K562 (cell line): ENCODE data around the gene NUAK1. TPM values are rescaled to one million over a fixed set of nuclear protein-coding genes. Genes with fewer than 3 reads are reported as not detected.

ENCODE experiments used
- ATAC-seq: fragments of 200-7000 bp; cut with Tn5 transposase; 3 replicates; pipeline ENCODE4 v1.9.1; 2020; ENCODE audit warnings: moderate library complexity
- BruUV-seq: library from RNA; stranded (reverse); fragments of 400-500 nt; replicated peaks from 2 replicates; lab custom pipeline; 2021; lab: Mats Ljungman, UMichigan
- CTCF ChIA-PET: fragments of 300-600 bp; formaldehyde crosslinking; extraction: SDS; loops from one replicate; lab custom pipeline; 2021; ENCODE audit warnings: low intra/inter-chr PET ratio; lab: Yijun Ruan, JAX
- POLR2A ChIA-PET: fragments of 300-600, 350-650 bp; sonication (Branson Sonifier 250); formaldehyde crosslinking; extraction: SDS; loops from one replicate; lab custom pipeline; 2021; ENCODE audit warnings: antibody characterized with exemption, inconsistent platforms; lab: Yijun Ruan, JAX
- DNase-seq, 4 experiments: peaks; one replicate each; pipeline versions ENCODE4 v3.0.0 to v3.0.0-alpha.2; 2011 to 2018; ENCODE audit warnings: low spot score in 3 of 4, mixed read lengths in 3 of 4; ENCODE audit errors: extremely low read depth in 1 of 4
- FAIRE-seq: peaks from 2 replicates; lab custom pipeline; 2011; peaks lifted over from hg19 to GRCh38; lab: Jason Lieb, UNC
- H2AFZ ChIP-seq: 2 replicates; pipeline ENCODE4 v1.6.0; 2011; ENCODE audit warnings: low read depth, low read length, control low read depth, inconsistent platforms
- H3K27ac ChIP-seq: fragments of 200-600 bp; 3 replicates; pipeline ENCODE4 v1.8.0; 2011; ENCODE audit warnings: low read depth, mild to moderate bottlenecking, control low read depth, inconsistent platforms, low read length, moderate library complexity, mixed read lengths; ENCODE audit errors: extremely low read depth
- H3K27me3 ChIP-seq, 2 experiments: fragments of 300-600 bp in 1 of 2; 2 replicates in 1 of 2; 3 replicates in 1 of 2; pipeline versions ENCODE4 v1.6.0 to v1.8.0; 2011; ENCODE audit warnings: inconsistent platforms in 2 of 2, low read length in 2 of 2, mild to moderate bottlenecking in 1 of 2, mixed read lengths in 1 of 2, moderate library complexity in 1 of 2; ENCODE audit not compliant: control insufficient read depth in 2 of 2, insufficient read depth in 2 of 2
- H3K36me3 ChIP-seq: fragments of 300-600 bp; 3 replicates; pipeline ENCODE4 v1.8.0; 2011; ENCODE audit warnings: mild to moderate bottlenecking, low read length, inconsistent platforms; ENCODE audit not compliant: control insufficient read depth, insufficient read depth
- H3K4me1 ChIP-seq, 2 experiments: fragments of 200-600 bp in 1 of 2; replicated peaks in 1 of 2; 2 replicates in 1 of 2; 3 replicates in 1 of 2; pipeline versions ENCODE4 v1.5.1 to v1.8.0; 2011; ENCODE audit warnings: inconsistent platforms in 2 of 2, low read length in 2 of 2, mild to moderate bottlenecking in 1 of 2, mixed read lengths in 1 of 2, moderate library complexity in 1 of 2; ENCODE audit not compliant: control insufficient read depth in 2 of 2, insufficient read depth in 2 of 2
- H3K4me2 ChIP-seq: 2 replicates; pipeline ENCODE4 v1.6.1; 2011; ENCODE audit warnings: low read length, control low read depth, inconsistent platforms, mixed read lengths; ENCODE audit not compliant: insufficient read depth
- H3K4me3 ChIP-seq: fragments of 200-600 bp; sonication (generic), shearing (Covaris generic); 2 replicates; pipeline ENCODE4 v1.5.1; 2016; ENCODE audit warnings: control low read depth, inconsistent platforms
- H3K79me2 ChIP-seq: fragments of 200-600 bp; 3 replicates; pipeline ENCODE4 v1.8.0; 2011; ENCODE audit warnings: low read length, inconsistent platforms; ENCODE audit not compliant: control insufficient read depth, insufficient read depth
- H3K9ac ChIP-seq, 2 experiments: 2 replicates each; pipeline versions ENCODE4 v1.6.0 to v1.6.1; 2011; ENCODE audit warnings: low read depth in 2 of 2, low read length in 2 of 2, control low read depth in 1 of 2, inconsistent platforms in 1 of 2, mild to moderate bottlenecking in 1 of 2, mixed read lengths in 1 of 2; ENCODE audit not compliant: insufficient read depth in 1 of 2
- H3K9me1 ChIP-seq: one replicate; pipeline ENCODE4 v1.6.0; 2011; ENCODE audit warnings: inconsistent platforms, mild to moderate bottlenecking, low read length, moderate library complexity; ENCODE audit not compliant: control insufficient read depth, insufficient read depth
- H3K9me3 ChIP-seq: replicated peaks from 2 replicates; pipeline ENCODE4 v1.5.1; 2011; ENCODE audit warnings: low read depth, low read length, inconsistent platforms; ENCODE audit not compliant: control insufficient read depth, insufficient read depth
- H4K20me1 ChIP-seq: replicated peaks from 2 replicates; pipeline ENCODE4 v1.6.1; 2011; ENCODE audit warnings: low read length, inconsistent platforms, mixed read lengths; ENCODE audit not compliant: control insufficient read depth, insufficient read depth
- BRCA1 ChIP-seq, 2 experiments: fragments of 450-650 bp in 1 of 2; sonication (generic) in 1 of 2; formaldehyde crosslinking in 1 of 2; IDR thresholded peaks; 2 replicates each; pipeline versions ENCODE4 v1.5.0 to v1.6.1; 2017 to 2020; ENCODE audit warnings: mild to moderate bottlenecking in 1 of 2, missing genetic modification reagents in 1 of 2
- BRD4 ChIP-seq: fragments of 200-600 bp; sonication (generic); IDR thresholded peaks from 2 replicates; pipeline ENCODE4 v1.6.1; 2017; ENCODE audit warnings: inconsistent platforms
- CTCF ChIP-seq, 3 experiments: IDR thresholded peaks in 2 of 3; conservative IDR thresholded peaks in 1 of 3; 2 replicates each; pipeline ENCODE4 v1.5.1; 2011 to 2012; ENCODE audit warnings: low read length in 3 of 3, mild to moderate bottlenecking in 3 of 3, control low read depth in 2 of 3, improper control_type of control experiment in 1 of 3, inconsistent platforms in 1 of 3, low read depth in 1 of 3, mixed read lengths in 1 of 3, moderate library complexity in 1 of 3; ENCODE audit not compliant: insufficient read depth in 2 of 3
- IFI16 ChIP-seq: fragments of 250-450 bp; sonication (Bioruptor Pico); IDR thresholded peaks from 2 replicates; pipeline ENCODE4 v2.1.2; 2022; ENCODE audit warnings: mild to moderate bottlenecking, inconsistent platforms
- TRIM25 ChIP-seq: fragments of 450-650 bp; IDR thresholded peaks from 2 replicates; pipeline ENCODE4 v1.7.0; 2016; ENCODE audit warnings: borderline replicate concordance
- YY1 ChIP-seq, 3 experiments: IDR thresholded peaks; 2 replicates each; pipeline ENCODE4 v1.6.1; 2011; ENCODE audit warnings: low read length in 2 of 3, mild to moderate bottlenecking in 2 of 3, moderate library complexity in 2 of 3, borderline replicate concordance in 1 of 3, control low read depth in 1 of 3, low read depth in 1 of 3; ENCODE audit not compliant: insufficient read depth in 3 of 3, insufficient replicate concordance in 2 of 3, control insufficient read depth in 1 of 3, insufficient read length in 1 of 3; ENCODE audit errors: extremely low read depth in 1 of 3
- WGBS: fragments of 100-300 bp; shearing (Covaris generic); methylation state at CpG from one replicate; pipeline ENCODE4 v1.1.6; 2016; ENCODE audit warnings: low coverage, mixed read lengths; ENCODE audit not compliant: insufficient coverage; ENCODE audit errors: missing lambda C conversion rate; 5-methylcytosine and 5-hydroxymethylcytosine counted together
- in situ Hi-C: fragments of 300-500 bp; cut with MboI; formaldehyde crosslinking; loops from 4 replicates; pipeline ENCODE4 v1.15.0; 2018; ENCODE audit warnings: inconsistent platforms, mixed read lengths
- intact Hi-C: fragments of 100-400 bp; cut with micrococcal nuclease; formaldehyde crosslinking; loops from 2 replicates; pipeline ENCODE4 v1.14.2; 2022
- polyA plus RNA-seq, 8 experiments: library from polyadenylated mRNA; depleted of rRNA in 4 of 8; stranded (reverse) in 5 of 8; unstranded in 3 of 8; fragments of >200 nt; fragmentation: Nextera tagmentation in 2 of 8; fragmentation: Illumina TruSeq in 1 of 8; extraction: Ambion mirVana in 2 of 8; extraction: Trizol in 1 of 8; gene quantifications; 2 replicates each; pipeline versions ENCODE4 v1.2.1 to v1.2.3, GENCODE V29; 2011 to 2014; ENCODE audit warnings: inconsistent platforms in 1 of 8, missing spikeins in 1 of 8
- total RNA-seq, 7 experiments: library from RNA; depleted of rRNA in 6 of 7; stranded (reverse); fragments of >200 nt in 6 of 7; fragmentation: Illumina TruSeq in 2 of 7; extraction: Trizol in 2 of 7; gene quantifications; 2 replicates each; pipeline versions ENCODE4 v1.2.1 to v1.2.3, GENCODE V29; 2011 to 2021; ENCODE audit warnings: low replicate concordance in 1 of 7

Gene NUAK1
- total and polyA plus RNA-seq, 9 of the 15 experiments (the other 6 are each of a cell fraction or from before 2014, with no cell fraction given): 0.02 TPM; not detected in 8

GRCh38 chr12:106113446-106113823, 25.3 kb downstream of the NUAK1 start:
- FAIRE-seq: no peak
- Histone ChIP-seq H3K4me2 (no peak overlapping the region), H3K79me2 (no peaks in the 10 kb centered on the region), H3K27ac (no peak overlapping the region), H3K36me3 (no peaks in the 10 kb centered on the region), H4K20me1 (no peaks in the 10 kb centered on the region; the same call in 1 of the 2 replicates), H3K9me3 (no peaks in the 10 kb centered on the region), H2AFZ (no peak overlapping the region), H3K9me1 (no peaks in the 10 kb centered on the region), H3K4me3 (no peak overlapping the region), H3K4me1 (no peaks in the 10 kb centered on the region), H3K27me3 (peaks cover 4 to 5% of the 10 kb centered on the region in 2 experiments; a peak in 3 of 5 replicates), H3K9ac (no peak overlapping the region)
- no peak for DNase-seq
- BruUV-seq: no TSS peak
- in situ Hi-C loops (no loop called here), intact Hi-C loops (no loop called here)
- WGBS: 0% methylated on average over 1 of the region's 1 CpG
- no peak for ATAC-seq
- POLR2A ChIA-PET: interaction anchor here (0.6 to 0.7 kb wide), 2 partner anchors 11 to 395 kb away, joined by 3 read pairs; no protein-coding TSS in a partner anchor
- CTCF ChIA-PET: no interaction called here
- TF ChIP-seq TRIM25 (no peak), BRCA1 (IDR thresholded peaks at IDR 0.05) (no peak), BRCA1 (CRISPR knock-in tag; IDR thresholded peaks at IDR 0.05) (no peak), YY1 (IDR thresholded peaks at IDR 0.05; ENCODE audit: borderline replicate concordance in 1 of 3, control insufficient read depth in 1 of 3, extremely low read depth in 1 of 3, insufficient read depth in 3 of 3, insufficient read length in 1 of 3, insufficient replicate concordance in 2 of 3, low read depth in 1 of 3, low read length in 2 of 3) (no peak), BRD4 (no peak), IFI16 (CRISPR knock-in tag) (no peak), CTCF (IDR thresholded peaks at IDR 0.05 in 2 of 3, conservative IDR thresholded peaks at IDR 0.05 in 1 of 3; ENCODE audit: insufficient read depth in 2 of 3, low read depth in 1 of 3, low read length in 3 of 3) (no peak)
